HCT116 (cell line): ENCODE results near the gene EN2. TPM values are rescaled to one million over a fixed set of nuclear protein-coding genes. Genes with fewer than 3 reads are reported as not detected.
A peak's percentile ranks its signal among the peaks of the same experiment; 100 is the strongest.

Experiments used
- ATAC-seq: fragments of 200-7000 bp; cut with Tn5 transposase; 2 replicates; pipeline ENCODE4 v1.9.1; 2020; ENCODE audit warnings: mild to moderate bottlenecking, moderate library complexity
- BruUV-seq: library from RNA; stranded (reverse); fragments of 400-500 nt; replicated peaks from 2 replicates; lab custom pipeline; 2021; lab: Mats Ljungman, UMichigan
- CTCF ChIA-PET: fragments of 300-600 bp; sonication (Branson Sonifier 250); formaldehyde crosslinking; loops from one replicate; lab custom pipeline; 2021; ENCODE audit warnings: antibody characterized with exemption; lab: Charles Lee
- POLR2A ChIA-PET: fragments of 300-600, 350-600 bp; sonication (Branson Sonifier 250); formaldehyde crosslinking; loops from one replicate; lab custom pipeline; 2021; ENCODE audit warnings: antibody characterized with exemption; lab: Charles Lee
- RAD21 ChIA-PET, 2 experiments: fragments of 300-600 bp; sonication (Branson Sonifier 250); formaldehyde crosslinking; loops; one replicate each; lab custom pipeline; 2023; ENCODE audit warnings: low total read pairs in 2 of 2; ENCODE audit not compliant: uncharacterized antibody in 2 of 2, unreplicated experiment in 2 of 2, low non-redundant PET in 1 of 2; lab: Charles Lee
- DNase-seq: peaks from one replicate; pipeline ENCODE4 v3.0.0-alpha.2; 2010; ENCODE audit warnings: low read depth, low spot score
- H2AFZ ChIP-seq: fragments of 200-600 bp; shearing (Covaris generic), sonication (generic); 2 replicates; pipeline ENCODE4 v1.6.1; 2017; ENCODE audit warnings: low read depth, mixed run types, mixed read lengths, antibody characterized with exemption, low read length; ENCODE audit not compliant: poor library complexity, severe bottlenecking
- H3K27ac ChIP-seq: 2 replicates; pipeline ENCODE4 v1.5.1; 2012; ENCODE audit warnings: low read depth, low read length
- H3K27me3 ChIP-seq: fragments of 200-600 bp; sonication (generic); 2 replicates; pipeline ENCODE4 v1.6.1; 2016; ENCODE audit warnings: mixed run types, low read length, mixed read lengths; ENCODE audit not compliant: insufficient read depth
- H3K36me3 ChIP-seq, 2 experiments: fragments of 200-500 bp in 1 of 2; fragments of 200-600 bp in 1 of 2; sonication (Bioruptor generic) in 1 of 2; sonication (generic) in 1 of 2; 2 replicates each; pipeline versions ENCODE4 v1.5.1 to v1.6.1; 2014 to 2016; ENCODE audit warnings: low read length in 2 of 2, inconsistent platforms in 1 of 2, mixed read lengths in 1 of 2, mixed run types in 1 of 2; ENCODE audit not compliant: insufficient read depth in 2 of 2, control insufficient read depth in 1 of 2
- H3K4me1 ChIP-seq, 2 experiments: fragments of 200-600 bp in 1 of 2; sonication (generic) in 1 of 2; 2 replicates each; pipeline versions ENCODE4 v1.5.1 to v1.6.1; 2012 to 2017; ENCODE audit warnings: low read length in 2 of 2, inconsistent platforms in 1 of 2, mild to moderate bottlenecking in 1 of 2, mixed read lengths in 1 of 2, mixed run types in 1 of 2, moderate library complexity in 1 of 2; ENCODE audit not compliant: insufficient read depth in 2 of 2, control insufficient read depth in 1 of 2
- H3K4me2 ChIP-seq: fragments of 200-600 bp; sonication (generic); 2 replicates; pipeline ENCODE4 v1.6.1; 2017; ENCODE audit warnings: mixed run types, low read length, mixed read lengths
- H3K4me3 ChIP-seq, 2 experiments: fragments of 200-600 bp in 1 of 2; sonication (generic) in 1 of 2; replicated peaks in 1 of 2; 2 replicates each; pipeline ENCODE4 v1.5.1; 2011 to 2016; ENCODE audit warnings: low read length in 2 of 2, control low read depth in 1 of 2, low read depth in 1 of 2, mild to moderate bottlenecking in 1 of 2, mixed read lengths in 1 of 2, mixed run types in 1 of 2
- H3K79me2 ChIP-seq: fragments of 200-600 bp; sonication (generic); 2 replicates; pipeline ENCODE4 v1.6.1; 2017; ENCODE audit warnings: mild to moderate bottlenecking, mixed run types, low read length, moderate library complexity, mixed read lengths; ENCODE audit not compliant: insufficient read depth
- H3K9ac ChIP-seq: fragments of 200-600 bp; sonication (generic); 2 replicates; pipeline ENCODE4 v1.6.1; 2016; ENCODE audit warnings: low read length, mixed read lengths
- H3K9me2 ChIP-seq: fragments of 200-600 bp; sonication (generic), shearing (Covaris generic); 2 replicates; pipeline ENCODE4 v1.6.1; 2017; ENCODE audit warnings: mixed run types, mild to moderate bottlenecking, moderate library complexity; ENCODE audit not compliant: insufficient read depth
- H3K9me3 ChIP-seq, 2 experiments: fragments of 200-500 bp in 1 of 2; fragments of 200-600 bp in 1 of 2; sonication (Bioruptor generic) in 1 of 2; sonication (generic) in 1 of 2; 2 replicates each; pipeline ENCODE4 v1.6.1; 2014 to 2017; ENCODE audit warnings: low read length in 2 of 2, mixed read lengths in 2 of 2, inconsistent platforms in 1 of 2, low read depth in 1 of 2, mild to moderate bottlenecking in 1 of 2, mixed run types in 1 of 2, moderate library complexity in 1 of 2; ENCODE audit not compliant: control insufficient read depth in 1 of 2, insufficient read depth in 1 of 2
- H4K20me1 ChIP-seq: fragments of 200-600 bp; sonication (generic), shearing (Covaris generic); 2 replicates; pipeline ENCODE4 v1.6.1; 2017; ENCODE audit warnings: mixed run types, mild to moderate bottlenecking, moderate library complexity; ENCODE audit not compliant: insufficient read depth
- CEBPB ChIP-seq: IDR thresholded peaks from 2 replicates; pipeline ENCODE4 v1.6.1; 2012; ENCODE audit warnings: low read depth
- EGR1 ChIP-seq: IDR thresholded peaks from 2 replicates; pipeline ENCODE4 v1.6.1; 2012; ENCODE audit warnings: low read depth
- JUND ChIP-seq: IDR thresholded peaks from 2 replicates; pipeline ENCODE4 v1.6.1; 2012
- TCF7L2 ChIP-seq: IDR thresholded peaks from 2 replicates; pipeline ENCODE4 v1.7.0; 2011; ENCODE audit warnings: borderline replicate concordance, inconsistent platforms; ENCODE audit not compliant: insufficient read depth, insufficient read length; ENCODE audit errors: extremely low read depth
- intact Hi-C: fragments of 100-400 bp; cut with micrococcal nuclease; formaldehyde crosslinking; loops from 2 replicates; pipeline ENCODE4 v1.10.0; 2022
- total RNA-seq: library from RNA; stranded (reverse); gene quantifications from one replicate; pipeline ENCODE4 v1.2.1, GENCODE V29; 2021; ENCODE audit not compliant: unreplicated experiment

The EN2 gene
- total RNA-seq, 1 experiment from 2014 or later, result 0.32 TPM

GRCh38 chr7:155464183-155464582, 6.3 kb downstream of the EN2 start:
- Histone ChIP-seq H3K4me3 (no peak overlapping the region), H3K9me3 (no peaks in the 10 kb centered on the region), H3K27me3 (no peaks in the 10 kb centered on the region), H3K4me1 (no peaks in the 10 kb centered on the region), H4K20me1 (no peaks in the 10 kb centered on the region), H3K9ac (no peak overlapping the region), H3K36me3 (no peaks in the 10 kb centered on the region), H3K79me2 (no peaks in the 10 kb centered on the region), H3K4me2 (no peak overlapping the region), H3K9me2 (no peaks in the 10 kb centered on the region), H2AFZ (no peak overlapping the region), H3K27ac (no peak overlapping the region)
- no TSS peak for BruUV-seq
- POLR2A ChIA-PET, result no interaction called here
- CTCF ChIA-PET, result no interaction called here
- ATAC-seq (peak; percentile 78), DNase-seq (no peak)
- RAD21 ChIA-PET, result no interaction called here
- TF ChIP-seq TCF7L2 (no peak), EGR1 (no peak)
- intact Hi-C loops, result no loop called here

DNA sequence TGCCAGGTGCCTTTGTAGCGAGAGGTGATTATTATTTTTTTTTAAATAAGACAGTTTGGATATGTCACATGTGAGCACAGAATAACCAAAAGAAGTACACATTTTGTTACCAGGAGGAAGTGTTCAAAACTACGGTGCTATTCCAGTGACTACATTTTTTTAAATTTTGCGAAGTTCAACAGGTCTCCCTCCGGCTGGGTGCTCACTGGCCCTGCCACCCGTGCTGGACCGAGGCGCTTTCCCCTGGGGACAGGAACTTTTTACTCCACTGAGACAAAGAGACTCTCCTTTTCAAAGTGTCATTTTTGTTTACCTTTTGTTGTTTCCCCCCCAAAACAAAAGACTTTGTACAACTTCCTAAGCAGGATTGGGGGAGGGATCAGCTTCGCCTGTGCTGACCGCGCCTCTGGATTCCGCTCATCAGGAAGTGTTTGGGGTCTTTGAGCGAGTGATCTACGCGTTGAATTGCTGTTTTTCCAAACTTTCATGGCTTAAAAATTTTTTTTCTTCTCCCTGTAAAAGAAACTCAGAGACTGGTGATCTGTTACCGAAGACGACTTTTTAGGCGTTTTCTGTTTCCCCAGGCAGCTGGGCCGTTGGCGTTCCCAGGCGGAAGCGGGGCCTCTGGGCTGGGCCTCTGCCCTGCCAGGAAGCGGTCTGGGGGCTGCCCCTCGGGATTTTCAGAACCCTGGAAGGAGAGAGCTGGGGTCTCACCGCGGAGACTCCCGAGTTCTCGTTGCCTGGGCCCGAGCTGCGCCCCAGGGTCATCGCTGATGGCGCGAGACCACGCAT, 7.2 kb downstream of the EN2 start:
- H3K4me1 ChIP-seq, result no peaks in the 10 kb centered on the region
- H3K27me3 ChIP-seq, result peaks cover 4% of the 10 kb centered on the region; the same call in 1 of the 2 replicates
- ChIA-PET POLR2A (no interaction called here), CTCF (no interaction called here), RAD21 (no interaction called here)
- no peaks in the 10 kb centered on the region for H3K79me2 ChIP-seq
- DNase-seq (no peak), ATAC-seq (no peak)
- no peak overlapping the region for H3K9ac ChIP-seq
- H3K9me2 ChIP-seq, result no peaks in the 10 kb centered on the region
- H2AFZ ChIP-seq, result no peak overlapping the region
- H3K9me3 ChIP-seq, result no peaks in the 10 kb centered on the region
- TF ChIP-seq CEBPB (no peak), JUND (no peak)
- intact Hi-C loops, result no loop called here
- no peak overlapping the region for H3K4me2 ChIP-seq
- no peak overlapping the region for H3K27ac ChIP-seq
- H3K36me3 ChIP-seq, result no peaks in the 10 kb centered on the region
- BruUV-seq, result no TSS peak
- no peak overlapping the region for H3K4me3 ChIP-seq
- H4K20me1 ChIP-seq, result no peaks in the 10 kb centered on the region
